ENCODE results near the gene ERH. TPM values are rescaled to one million over a fixed set of nuclear protein-coding genes. Genes with fewer than 3 reads are reported as not detected.

Gene ERH
- total RNA-seq, 3 donors from 2014 or later (not counting 1 experiment from before 2014, with no cell fraction given): 103 to 120 (median 113) TPM

- ATAC-seq: no peak
- no peak for DNase-seq
- intact Hi-C loops (cut with micrococcal nuclease): no loop called here
- H3K27me3 Mint-ChIP-seq (ENCODE audit: low read depth in 2 of 2): no peaks in the 10 kb centered on the region
- no peak for TF ChIP-seq CTCF (IDR thresholded peaks at IDR 0.05)
- H3K4me1 Mint-ChIP-seq: peaks cover 27 to 39% of the 10 kb centered on the region in 2 donors
- Histone ChIP-seq H3K9me3 (ENCODE audit: control insufficient read depth, insufficient read depth, low read length) (no peaks in the 10 kb centered on the region), H3K27ac (ENCODE audit: low read length) (no peak overlapping the region), H3K27me3 (ENCODE audit: control insufficient read depth, insufficient read depth, low read length) (no peaks in the 10 kb centered on the region), H3K36me3 (ENCODE audit: control insufficient read depth, insufficient read depth, low read length) (no peaks in the 10 kb centered on the region), H3K4me3 (ENCODE audit: low read length) (no peak overlapping the region), H3K4me1 (ENCODE audit: control insufficient read depth, insufficient read depth, low read length) (peaks cover 30% of the 10 kb centered on the region)
- no peak overlapping the region for H3K27ac Mint-ChIP-seq
- no peak overlapping the region for H3K4me3 Mint-ChIP-seq
- whole genome bisulfite sequencing (ENCODE audit: insufficient coverage): 100% methylated on average over 1 of the region's 2 CpGs
- H3K36me3 Mint-ChIP-seq: no peaks in the 10 kb centered on the region
- no peaks in the 10 kb centered on the region for H3K9me3 Mint-ChIP-seq
Observed at GRCh38 chr14:69401841-69402240, 3.7 kb upstream of the ERH start.

- ATAC-seq (no peak), DNase-seq (no peak)
- 94% methylated on average over 6 of the region's 6 CpGs for WGBS (ENCODE audit: insufficient coverage)
- peaks cover 30% of the 10 kb centered on the region for H3K4me1 ChIP-seq (ENCODE audit: control insufficient read depth, insufficient read depth, low read length)
- H3K27ac Mint-ChIP-seq: no peak overlapping the region
- H3K27ac ChIP-seq (ENCODE audit: low read length): no peak overlapping the region
- H3K27me3 ChIP-seq (ENCODE audit: control insufficient read depth, insufficient read depth, low read length): no peaks in the 10 kb centered on the region
- H3K9me3 ChIP-seq (ENCODE audit: control insufficient read depth, insufficient read depth, low read length): no peaks in the 10 kb centered on the region
- peak overlapping the region; percentile 97 for H3K4me3 Mint-ChIP-seq
- peaks cover 9% of the 10 kb centered on the region for H3K36me3 ChIP-seq (ENCODE audit: control insufficient read depth, insufficient read depth, low read length)
- H3K4me1 Mint-ChIP-seq: peaks cover 42 to 46% of the 10 kb centered on the region in 2 donors
- H3K4me3 ChIP-seq (ENCODE audit: low read length): no peak overlapping the region
- intact Hi-C loops (cut with micrococcal nuclease): no loop called here
- H3K36me3 Mint-ChIP-seq: peaks cover 10% of the 10 kb centered on the region
- TF ChIP-seq CTCF (IDR thresholded peaks at IDR 0.05): no peak
- no peaks in the 10 kb centered on the region for H3K9me3 Mint-ChIP-seq
- H3K27me3 Mint-ChIP-seq (ENCODE audit: low read depth in 2 of 2): no peaks in the 10 kb centered on the region
Observed at GRCh38 chr14:69400154-69400553, 2.1 kb upstream of the ERH start.

- DNase-seq: no peak
- no peaks in the 10 kb centered on the region for H3K9me3 Mint-ChIP-seq
- Histone ChIP-seq H3K36me3 (ENCODE audit: control insufficient read depth, insufficient read depth, low read length) (peaks cover 12% of the 10 kb centered on the region), H3K27me3 (ENCODE audit: control insufficient read depth, insufficient read depth, low read length) (no peaks in the 10 kb centered on the region), H3K4me1 (ENCODE audit: control insufficient read depth, insufficient read depth, low read length) (peaks cover 30% of the 10 kb centered on the region), H3K4me3 (ENCODE audit: low read length) (no peak overlapping the region), H3K27ac (ENCODE audit: low read length) (no peak overlapping the region), H3K9me3 (ENCODE audit: control insufficient read depth, insufficient read depth, low read length) (no peaks in the 10 kb centered on the region)
- intact Hi-C loops (cut with micrococcal nuclease): loop anchor here (5.0 kb wide), 2 partner anchors 247 to 1923 kb away; partner anchors contain the start of genes DCAF5 and SIPA1L1
- peaks cover 10% of the 10 kb centered on the region for H3K36me3 Mint-ChIP-seq
- H3K27me3 Mint-ChIP-seq (ENCODE audit: low read depth in 2 of 2): no peaks in the 10 kb centered on the region
- no peak for ATAC-seq
- 96% methylated on average over 8 of the region's 8 CpGs for WGBS (ENCODE audit: insufficient coverage)
- H3K4me1 Mint-ChIP-seq: peaks cover 43 to 46% of the 10 kb centered on the region in 2 donors
- H3K27ac Mint-ChIP-seq: peak overlapping the region; percentile 100
- no peak for TF ChIP-seq CTCF (IDR thresholded peaks at IDR 0.05)
- H3K4me3 Mint-ChIP-seq: peak overlapping the region; percentile 97
Observed at GRCh38 chr14:69399750-69400149, 1.7 kb upstream of the ERH start.

GRCh38 chr14:69398818-69399210 lies 715 bp upstream of the ERH start:
- peak overlapping the region; percentile 69 for H3K4me3 ChIP-seq (ENCODE audit: low read length)
- DNase-seq (no peak), ATAC-seq (peak in 1 of 3 donors; percentile 6)
- TF ChIP-seq CTCF (IDR thresholded peaks at IDR 0.05): no peak
- H3K27me3 ChIP-seq (ENCODE audit: control insufficient read depth, insufficient read depth, low read length): no peaks in the 10 kb centered on the region
- H3K9me3 ChIP-seq (ENCODE audit: control insufficient read depth, insufficient read depth, low read length): no peaks in the 10 kb centered on the region
- Mint-ChIP-seq H3K27me3 (ENCODE audit: low read depth in 2 of 2) (no peaks in the 10 kb centered on the region), H3K27ac (peak overlapping the region; percentile 100), H3K36me3 (peaks cover 10% of the 10 kb centered on the region), H3K4me1 (peaks cover 43 to 49% of the 10 kb centered on the region in 2 donors), H3K4me3 (peak overlapping the region; percentile 97), H3K9me3 (no peaks in the 10 kb centered on the region)
- H3K27ac ChIP-seq (ENCODE audit: low read length): peak overlapping the region; percentile 93
- intact Hi-C loops (cut with micrococcal nuclease): loop anchor here (5.0 kb wide), 2 partner anchors 247 to 1923 kb away; partner anchors contain the start of genes DCAF5 and SIPA1L1
- H3K4me1 ChIP-seq (ENCODE audit: control insufficient read depth, insufficient read depth, low read length): peaks cover 30% of the 10 kb centered on the region
- H3K36me3 ChIP-seq (ENCODE audit: control insufficient read depth, insufficient read depth, low read length): peaks cover 19% of the 10 kb centered on the region
- 1% methylated on average over 18 of the region's 18 CpGs for WGBS (ENCODE audit: insufficient coverage)
